ENCODE data around the gene PTBP1.
A peak's percentile ranks its signal among the peaks of the same experiment; 100 is the strongest.

Gene PTBP1

DNA sequence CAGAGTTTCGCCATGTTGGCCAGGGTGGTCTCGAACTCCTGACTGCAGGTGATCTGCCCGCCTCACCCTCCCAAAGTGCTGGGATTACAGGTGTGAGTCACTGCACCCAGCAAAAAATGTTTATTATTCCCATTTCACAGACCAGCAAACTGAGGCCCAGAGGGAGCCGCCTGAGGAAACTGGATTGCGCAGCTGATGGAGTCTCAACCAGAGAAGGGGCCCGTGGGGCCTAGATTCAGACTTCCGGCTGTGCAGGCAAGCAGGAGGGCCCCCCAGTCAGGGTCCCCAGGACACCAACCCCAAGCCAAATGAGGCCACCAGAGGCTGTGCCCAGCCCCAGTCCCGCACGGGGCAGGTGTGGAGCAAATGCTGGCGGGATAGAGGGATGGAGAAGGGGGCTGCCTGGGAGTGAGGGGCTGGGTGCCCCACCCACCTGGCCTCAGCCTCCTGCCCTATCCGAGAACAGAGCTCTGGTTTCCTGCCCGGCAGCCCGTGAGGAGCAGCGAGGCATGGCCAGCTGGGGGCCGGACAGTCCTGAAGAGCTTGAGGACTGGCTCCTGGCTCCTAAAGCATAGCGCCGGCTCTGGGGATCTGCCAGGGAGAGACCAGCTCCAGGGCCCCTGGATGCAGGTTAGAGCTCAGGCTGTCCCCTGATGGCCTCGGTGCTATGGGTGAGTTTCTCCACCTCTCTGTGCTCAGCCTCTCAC lies 24.4 kb upstream of the PTBP1 start:
- no peak for DNase-seq

DNA sequence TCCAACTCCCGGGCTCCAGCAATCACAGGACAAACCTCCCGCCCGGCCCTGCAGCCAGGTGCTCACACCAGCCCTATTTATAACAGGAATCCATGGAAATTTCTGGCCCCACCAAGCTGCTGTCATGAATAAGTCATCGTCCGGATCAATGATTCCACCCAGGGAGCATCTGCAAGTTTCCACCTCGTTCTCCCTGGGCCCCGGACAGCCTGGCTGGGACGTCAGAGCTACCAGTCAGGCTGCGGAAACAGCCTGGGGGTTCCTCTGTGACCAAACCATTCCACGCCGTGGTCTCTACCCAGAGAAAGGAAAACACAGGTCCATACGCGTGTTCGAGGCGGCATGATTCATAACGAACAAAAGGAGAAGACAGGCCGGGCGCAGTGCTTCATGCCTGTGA lies 20.7 kb upstream of the PTBP1 start:
- no peak for DNase-seq

DNA sequence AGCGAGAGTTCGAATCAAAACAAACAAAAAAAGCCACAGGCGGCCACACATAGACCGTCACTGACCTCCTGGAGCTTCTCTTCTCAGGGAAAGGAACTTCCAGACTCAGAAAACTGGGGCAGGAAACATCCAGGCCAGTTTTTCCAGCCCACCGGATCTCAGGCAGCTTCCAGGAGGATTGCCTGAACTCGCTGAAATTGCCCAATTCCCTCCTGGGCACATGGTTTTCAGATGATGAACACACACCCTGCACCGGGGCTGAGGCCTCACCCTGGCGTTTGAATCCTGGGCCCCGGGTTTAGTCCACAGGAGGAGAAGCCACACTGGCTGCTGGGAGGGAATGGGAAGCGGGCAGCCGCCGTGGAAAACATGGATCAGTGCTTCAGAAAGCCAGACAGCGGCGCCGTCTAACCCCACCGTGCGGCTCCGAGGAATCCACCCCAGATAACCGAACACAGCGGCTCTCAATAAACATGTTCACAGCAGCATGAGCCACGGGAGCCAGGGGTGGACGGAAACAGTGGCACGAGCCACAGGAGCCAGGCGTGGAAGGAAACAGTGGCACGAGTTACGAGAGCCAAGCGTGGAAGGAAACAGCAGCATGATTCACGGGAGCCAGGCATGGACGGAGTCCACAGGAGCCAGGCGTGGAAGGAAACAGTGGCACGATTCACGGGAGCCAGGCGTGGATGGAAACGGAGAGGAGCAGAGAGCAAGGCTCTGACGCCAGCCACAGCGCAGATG lies 18.2 kb upstream of the PTBP1 start:
- peak in 1 of 4 experiments; percentile 38 for DNase-seq

DNA sequence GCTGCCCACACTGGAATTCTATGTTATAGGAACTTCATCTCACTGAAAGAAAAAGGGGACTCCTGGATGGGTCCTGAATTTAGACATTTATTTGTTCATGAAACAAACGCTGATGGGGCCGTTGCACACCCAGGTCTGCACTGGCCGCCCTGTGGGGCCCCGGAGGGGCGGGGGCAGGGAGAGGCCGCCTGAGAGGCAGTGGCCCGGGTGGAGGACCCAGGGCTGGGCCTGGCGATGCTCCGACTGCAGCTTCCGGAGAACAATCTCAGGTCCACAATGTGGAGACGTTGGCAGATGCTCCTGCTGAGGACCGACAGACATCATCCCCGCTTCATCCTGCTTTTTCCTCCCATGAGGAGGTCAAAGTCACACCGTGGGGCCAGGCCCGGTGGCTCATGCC lies 16.3 kb upstream of the PTBP1 start:
- DNase-seq = no peak

GRCh38 chr19:781800-782184 lies 15.5 kb upstream of the PTBP1 start:
- DNase-seq = no peak

- DNase-seq = no peak
Observed at GRCh38 chr19:782185-782877, 14.9 kb upstream of the PTBP1 start.

- DNase-seq = no peak
Observed at GRCh38 chr19:782878-783668, 14.2 kb upstream of the PTBP1 start.

DNA sequence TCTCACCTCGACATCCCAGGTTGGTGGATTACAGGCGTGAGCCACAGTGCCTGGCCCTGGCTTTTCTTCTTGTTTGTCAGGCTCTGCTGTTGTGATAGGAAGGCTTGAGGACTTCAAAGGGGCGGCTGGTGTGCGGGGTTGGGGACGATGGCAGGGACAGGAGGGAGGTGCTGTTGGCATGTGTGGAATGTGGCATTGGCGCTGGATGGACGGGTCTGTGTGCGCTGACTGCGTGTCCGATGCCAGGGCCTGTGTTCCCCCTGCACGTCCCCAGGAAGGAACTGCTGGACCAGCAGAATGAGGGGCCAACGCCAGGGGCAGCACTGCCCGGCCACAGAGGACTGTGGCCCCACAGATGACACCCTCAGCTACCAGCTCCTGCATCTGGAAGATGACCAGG lies 12.7 kb upstream of the PTBP1 start:
- no peak for DNase-seq

DNA sequence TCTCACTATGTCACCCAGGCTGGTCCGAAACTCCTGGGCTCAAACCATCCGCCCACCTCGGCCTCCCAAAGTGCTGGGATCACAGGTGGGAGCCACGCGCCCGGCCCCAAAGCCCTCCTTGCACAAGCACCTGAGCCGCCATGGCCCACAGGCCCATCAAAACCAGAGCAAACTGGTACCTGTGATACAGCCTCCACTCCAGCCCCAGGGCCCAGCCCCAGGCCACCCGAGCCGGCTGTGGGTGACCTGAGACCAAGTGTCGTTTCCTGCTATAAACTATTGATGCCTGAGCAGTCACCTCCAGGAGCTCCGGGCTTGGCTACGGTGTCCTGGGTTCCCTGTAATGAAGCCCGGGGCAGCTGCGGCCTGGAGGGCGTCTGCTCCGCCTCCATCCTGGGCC lies 9.7 kb upstream of the PTBP1 start:
- DNase-seq = no peak

DNA sequence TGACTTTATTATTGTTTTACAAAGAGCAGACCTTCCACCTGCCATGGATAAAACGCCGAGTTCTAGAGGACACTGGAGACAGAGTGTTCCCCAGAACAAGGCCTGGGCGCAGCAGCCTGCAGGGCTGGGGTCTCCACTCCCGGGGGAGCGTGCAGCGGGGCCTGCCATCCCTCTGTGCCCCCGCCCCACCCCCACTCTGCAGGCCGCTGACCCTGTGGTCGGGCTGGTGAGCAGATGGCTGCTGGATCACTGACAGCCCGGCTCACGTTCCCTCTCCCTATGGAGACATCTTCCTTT lies 8.6 kb upstream of the PTBP1 start:
- no peak for DNase-seq

GRCh38 chr19:788983-789700 lies 8.1 kb upstream of the PTBP1 start:
- DNase-seq = peak; percentile 48 to 71 (median 58)

GRCh38 chr19:789701-790060 lies 7.6 kb upstream of the PTBP1 start:
- no peak for DNase-seq

DNA sequence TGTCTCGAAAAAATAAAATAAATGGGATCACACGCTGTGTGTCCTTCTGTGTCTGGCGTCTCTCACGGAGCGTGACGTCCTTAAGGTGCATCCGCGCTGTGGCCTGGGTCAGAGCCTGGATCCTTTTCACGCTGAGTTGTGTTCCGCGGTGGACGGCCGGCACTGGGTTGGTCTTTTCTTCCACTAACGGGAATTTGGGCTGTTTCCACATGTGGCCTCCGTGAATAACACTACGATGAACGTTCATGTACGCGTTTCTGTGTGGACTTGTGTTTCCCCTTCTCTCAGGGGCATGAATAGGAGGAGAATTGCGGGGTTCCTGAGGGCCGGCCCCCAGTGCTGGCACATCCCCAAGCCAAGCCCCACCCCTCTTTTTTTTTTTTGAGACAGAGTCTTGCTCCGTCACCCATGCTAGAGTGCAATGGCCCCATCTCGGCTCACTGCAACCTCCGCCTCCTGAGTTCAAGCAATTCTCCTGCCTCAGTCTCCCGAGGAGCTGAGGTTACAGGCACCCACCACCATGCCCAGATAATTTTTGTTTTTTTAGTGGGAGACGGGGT lies 6.2 kb upstream of the PTBP1 start:
- no peak for DNase-seq

DNA sequence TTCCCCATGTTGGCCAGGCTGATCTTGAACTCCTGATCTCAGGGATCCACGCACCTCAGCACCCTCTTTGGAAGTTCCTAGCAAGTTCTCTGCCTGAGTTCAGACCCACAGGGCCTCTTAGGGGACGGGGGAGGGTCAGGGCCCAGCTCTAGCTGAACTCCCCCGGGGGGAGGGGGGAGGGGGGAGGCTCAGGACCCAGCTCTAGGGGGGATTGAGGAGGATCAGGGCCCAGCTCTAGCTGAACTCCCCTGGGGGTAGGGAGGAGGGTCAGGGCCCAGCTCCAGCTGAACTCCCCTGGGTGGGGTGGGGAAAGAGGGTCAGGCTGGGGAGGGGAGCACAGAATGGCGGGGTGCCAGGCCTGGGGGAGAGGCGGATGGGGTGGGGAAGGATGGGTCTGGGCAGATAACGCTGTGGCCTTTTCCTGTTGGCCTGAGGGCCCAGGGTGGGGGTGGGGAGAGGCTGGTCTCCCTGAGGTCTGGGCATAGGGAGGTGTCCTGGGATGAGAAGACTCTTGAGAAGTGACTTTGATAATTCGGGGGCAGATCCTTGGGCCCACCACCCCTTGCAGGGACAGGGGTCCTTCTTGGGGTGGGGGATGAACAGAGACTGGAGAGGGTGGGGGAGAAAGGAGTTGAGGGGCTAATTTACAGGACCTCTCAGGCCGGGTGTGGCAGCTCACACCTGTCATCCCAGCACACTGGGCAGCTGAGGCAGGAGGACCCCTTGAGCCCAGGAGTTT lies 5.5 kb upstream of the PTBP1 start:
- DNase-seq = no peak

DNA sequence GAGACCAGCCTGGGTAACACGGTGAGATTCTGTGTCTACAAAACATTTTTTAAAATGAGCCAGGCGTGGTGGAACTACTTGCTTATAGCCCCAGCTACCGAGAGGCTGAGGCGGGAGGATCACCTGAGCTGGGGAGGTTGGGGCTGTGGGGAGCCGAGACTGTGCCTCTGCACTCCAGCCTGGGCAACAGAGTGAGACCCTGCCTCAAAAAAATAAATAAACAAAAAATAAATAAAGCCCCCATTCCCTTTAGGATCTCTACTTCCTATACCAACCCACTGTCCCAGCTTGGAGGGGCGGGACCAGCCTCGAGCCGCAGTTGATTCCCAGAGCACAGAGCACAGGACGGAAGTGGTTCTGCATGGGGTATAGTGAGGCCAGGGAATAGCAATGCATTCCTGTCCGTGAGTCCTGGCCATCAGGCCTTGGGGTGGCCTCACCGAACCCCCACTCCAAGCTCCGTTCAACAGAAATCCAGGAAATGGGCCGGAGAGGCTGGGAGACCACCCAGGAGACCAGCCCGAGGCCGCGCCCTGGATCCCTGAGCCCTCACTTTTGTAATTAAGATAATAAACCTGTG lies 4.9 kb upstream of the PTBP1 start:
- DNase-seq = no peak

- no peak for DNase-seq
Observed at GRCh38 chr19:793806-794205, 3.4 kb upstream of the PTBP1 start.

DNA sequence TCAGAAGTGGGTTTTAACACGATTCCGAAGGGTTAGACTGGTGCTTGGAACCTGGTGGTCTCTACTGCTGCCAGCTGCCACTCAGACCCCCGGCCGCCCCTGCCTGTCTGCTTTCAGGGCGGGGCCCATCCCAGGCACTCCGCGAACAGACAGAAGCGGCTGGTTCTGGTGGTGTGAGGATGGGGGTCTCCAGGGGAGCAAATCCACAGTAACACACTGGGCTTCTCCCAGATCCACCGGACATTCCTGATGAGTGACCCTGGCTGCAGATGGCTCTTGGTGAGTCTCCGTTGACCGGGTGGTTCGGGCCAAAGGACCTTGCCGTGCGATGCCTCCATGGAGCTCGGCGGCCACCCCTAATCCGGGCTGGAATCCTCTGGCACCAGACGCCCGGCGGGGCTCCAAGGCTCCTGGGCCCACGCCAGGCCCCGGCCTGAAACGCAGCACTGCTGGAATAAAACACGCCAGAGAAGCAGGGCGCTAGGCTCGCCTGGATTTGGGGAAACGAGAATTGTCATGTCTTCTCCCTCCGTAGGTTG lies 2.1 kb upstream of the PTBP1 start:
- DNase-seq = no peak

GRCh38 chr19:795691-796581 lies 1.3 kb upstream of the PTBP1 start:
- DNase-seq = no peak

DNA sequence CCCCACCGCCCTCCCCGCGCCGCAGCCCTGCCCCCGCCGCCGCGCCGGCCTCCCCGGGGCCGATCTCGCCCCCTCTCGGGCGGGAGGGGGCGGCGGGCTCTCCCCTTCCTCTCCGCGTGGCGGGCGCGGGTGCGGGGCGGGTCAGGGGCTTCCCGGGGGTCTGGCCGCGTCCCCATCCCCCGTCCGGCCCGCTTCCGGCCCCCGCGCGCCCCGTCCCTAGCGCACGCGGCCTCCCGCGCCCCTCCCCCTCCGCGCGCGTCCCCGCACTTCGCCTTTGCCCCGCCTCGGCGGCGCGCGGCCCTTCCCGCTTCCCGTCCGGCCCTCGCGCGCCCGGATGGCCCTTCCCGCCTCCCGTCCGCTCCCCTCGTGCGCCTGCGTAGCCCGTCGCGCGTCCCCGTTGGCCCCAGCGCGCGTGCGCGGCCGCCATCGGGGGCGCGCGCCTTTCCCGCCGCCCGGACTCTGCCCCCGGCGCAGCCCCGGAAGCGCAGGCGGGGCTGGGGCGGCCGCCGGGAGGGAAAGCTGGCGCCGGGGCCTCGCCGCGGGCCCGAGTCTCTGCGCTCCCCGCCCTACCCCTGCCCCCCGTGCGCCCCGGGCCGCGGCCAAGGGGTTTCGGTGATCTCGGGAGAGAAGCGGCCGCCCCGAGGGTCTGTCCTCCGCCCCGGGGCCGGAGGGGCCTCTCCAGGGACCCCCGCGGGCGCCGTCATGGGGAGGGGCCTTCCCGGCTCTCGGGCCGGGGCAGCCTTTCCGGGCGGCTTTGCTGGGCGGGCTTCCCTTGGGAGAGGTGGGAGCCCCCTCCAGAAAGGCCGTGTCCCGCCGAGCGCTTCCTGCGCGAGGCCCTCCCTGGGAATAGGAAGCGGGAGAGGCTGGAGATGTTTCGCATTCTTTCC lies 519 bp downstream of the PTBP1 start:
- peak; percentile 97 to 99 (median 98) for DNase-seq

Data from suppressor macrophage (primary cell).